GM13977 (cell line): Measurements from ENCODE around the gene CIART.

ENCODE experiments used
- DNase-seq: peaks from one replicate; pipeline ENCODE4 v3.0.0; 2012; ENCODE audit warnings: low spot score
- in situ Hi-C: fragments of 300-500 bp; cut with MboI; formaldehyde crosslinking; loops from one replicate; pipeline ENCODE4 v1.12.0; 2022; ENCODE audit warnings: low sequenced_read_pairs, low pct_unique_long_range_greater_than_20kb, mixed read lengths, inconsistent platforms; ENCODE audit not compliant: unreplicated experiment
- TF ChIP-seq, protein P1 (sequence below): IDR thresholded peaks from 2 replicates; pipeline ENCODE4 v1.5.1; 2012; ENCODE audit warnings: mild to moderate bottlenecking, control low read depth; ENCODE audit not compliant: insufficient read depth; ENCODE audit errors: extremely low read depth, missing control alignments

Gene CIART

DNA sequence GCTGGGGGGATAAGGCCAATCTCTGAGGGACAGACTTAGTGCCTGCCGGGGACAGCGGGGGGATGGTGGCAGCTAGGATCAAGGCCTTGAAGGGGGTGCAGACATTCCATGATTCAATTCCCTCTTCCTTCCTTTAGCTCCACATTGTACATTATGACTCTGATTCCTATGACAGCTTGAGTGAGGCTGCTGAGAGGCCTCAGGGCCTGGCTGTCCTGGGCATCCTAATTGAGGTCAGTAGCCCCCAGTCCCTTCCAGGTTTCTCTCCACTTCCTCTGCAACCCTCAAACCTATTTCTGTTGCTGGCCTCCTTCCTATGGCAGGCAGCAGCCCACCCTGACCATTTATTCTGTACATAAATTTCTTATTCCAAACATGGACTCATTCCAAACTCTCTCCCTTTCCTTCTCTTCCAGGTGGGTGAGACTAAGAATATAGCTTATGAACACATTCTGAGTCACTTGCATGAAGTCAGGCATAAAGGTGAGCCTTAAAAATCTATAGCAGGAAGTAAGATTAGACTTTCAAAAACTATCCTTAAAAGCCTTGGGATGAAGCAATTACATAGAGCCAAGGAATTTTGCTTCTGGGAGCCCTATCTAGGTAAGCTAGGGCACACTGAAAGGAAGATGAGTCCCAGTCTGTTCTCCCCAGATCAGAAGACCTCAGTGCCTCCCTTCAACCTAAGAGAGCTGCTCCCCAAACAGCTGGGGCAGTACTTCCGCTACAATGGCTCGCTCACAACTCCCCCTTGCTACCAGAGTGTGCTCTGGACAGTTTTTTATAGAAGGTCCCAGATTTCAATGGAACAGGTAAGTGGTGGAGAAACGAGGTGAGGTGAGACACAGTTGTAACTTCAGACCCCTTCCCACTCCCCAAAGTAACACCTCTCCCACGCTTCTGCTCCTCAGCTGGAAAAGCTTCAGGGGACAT is 19.7 kb upstream of the CIART start:
- TF ChIP-seq, protein P1, sequence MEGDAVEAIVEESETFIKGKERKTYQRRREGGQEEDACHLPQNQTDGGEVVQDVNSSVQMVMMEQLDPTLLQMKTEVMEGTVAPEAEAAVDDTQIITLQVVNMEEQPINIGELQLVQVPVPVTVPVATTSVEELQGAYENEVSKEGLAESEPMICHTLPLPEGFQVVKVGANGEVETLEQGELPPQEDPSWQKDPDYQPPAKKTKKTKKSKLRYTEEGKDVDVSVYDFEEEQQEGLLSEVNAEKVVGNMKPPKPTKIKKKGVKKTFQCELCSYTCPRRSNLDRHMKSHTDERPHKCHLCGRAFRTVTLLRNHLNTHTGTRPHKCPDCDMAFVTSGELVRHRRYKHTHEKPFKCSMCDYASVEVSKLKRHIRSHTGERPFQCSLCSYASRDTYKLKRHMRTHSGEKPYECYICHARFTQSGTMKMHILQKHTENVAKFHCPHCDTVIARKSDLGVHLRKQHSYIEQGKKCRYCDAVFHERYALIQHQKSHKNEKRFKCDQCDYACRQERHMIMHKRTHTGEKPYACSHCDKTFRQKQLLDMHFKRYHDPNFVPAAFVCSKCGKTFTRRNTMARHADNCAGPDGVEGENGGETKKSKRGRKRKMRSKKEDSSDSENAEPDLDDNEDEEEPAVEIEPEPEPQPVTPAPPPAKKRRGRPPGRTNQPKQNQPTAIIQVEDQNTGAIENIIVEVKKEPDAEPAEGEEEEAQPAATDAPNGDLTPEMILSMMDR = no peak
- DNase-seq = no peak
- in situ Hi-C loops = loop anchor here (25.0 kb wide), 1 partner anchor 275 kb away; the partner anchor contains the start of gene ADAMTSL4

DNA sequence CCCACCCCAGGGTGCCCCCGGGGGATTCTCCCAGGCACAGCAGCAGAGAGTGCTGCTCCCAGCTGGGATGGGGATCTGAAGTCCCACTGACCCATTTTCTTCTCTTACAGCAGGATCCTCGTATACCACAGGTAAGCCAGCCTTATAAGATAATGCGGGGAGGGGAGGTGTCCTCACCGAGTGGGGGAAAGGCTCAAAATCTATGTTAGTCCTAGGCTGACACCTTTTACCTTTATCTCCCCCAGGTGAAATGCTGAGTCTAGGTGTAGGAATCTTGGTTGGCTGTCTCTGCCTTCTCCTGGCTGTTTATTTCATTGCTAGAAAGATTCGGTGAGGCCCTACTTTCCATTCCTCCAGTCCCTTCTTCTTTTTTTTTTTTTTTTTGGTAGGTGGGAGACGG is 18.8 kb upstream of the CIART start:
- in situ Hi-C loops = loop anchor here (25.0 kb wide), 1 partner anchor 274 kb away; the partner anchor contains the start of gene ADAMTSL4
- TF ChIP-seq, protein P1 = no peak

DNA sequence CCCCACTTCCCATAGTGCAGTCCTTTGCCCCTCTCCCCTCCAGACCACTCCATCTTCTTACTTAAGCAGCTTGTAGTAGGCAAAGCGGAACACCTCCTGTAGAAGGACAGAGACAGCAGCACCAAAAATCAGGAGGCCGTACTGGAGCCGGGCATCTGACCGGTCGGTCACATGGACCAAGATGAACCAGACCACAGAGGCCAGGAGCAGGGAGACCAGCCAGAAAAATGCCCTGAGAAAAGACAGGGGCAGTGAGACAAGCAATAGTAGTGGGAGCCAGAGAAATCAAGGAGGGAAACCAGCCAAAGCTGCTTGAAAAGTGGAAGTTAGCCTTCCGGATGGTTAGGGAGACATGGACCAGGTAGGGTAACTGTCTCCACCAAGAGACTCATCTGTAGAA is 14.5 kb upstream of the CIART start:
- TF ChIP-seq, protein P1 = no peak
- in situ Hi-C loops = loop anchor here (25.0 kb wide), 1 partner anchor 269 kb away; the partner anchor contains the start of gene ADAMTSL4

More for the DNA sequence above, 18.8 kb upstream of the CIART start:
- DNase-seq = no peak

DNA sequence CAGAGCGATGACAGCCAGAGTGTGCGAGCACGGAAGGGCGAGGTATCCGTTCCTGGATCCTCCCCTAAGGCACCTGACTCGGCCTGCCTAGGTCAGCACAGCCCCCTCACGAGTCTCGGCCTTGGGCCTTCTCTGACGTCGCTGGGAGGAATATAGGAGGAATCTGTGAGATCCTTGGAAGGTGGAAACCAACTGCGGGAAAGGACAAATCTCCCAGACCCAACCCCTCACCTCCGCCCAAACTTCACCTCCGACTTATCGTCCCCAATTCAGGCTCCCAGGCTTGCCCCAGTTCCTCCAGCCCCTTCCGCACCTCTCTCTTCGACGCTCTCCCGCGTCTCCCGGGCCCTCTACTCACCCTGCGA is 14.0 kb upstream of the CIART start:
- in situ Hi-C loops = loop anchor here (25.0 kb wide), 1 partner anchor 269 kb away; the partner anchor contains the start of gene ADAMTSL4
- TF ChIP-seq, protein P1 = no peak
- DNase-seq = peak; percentile 45

More for the DNA sequence above, 14.5 kb upstream of the CIART start:
- DNase-seq = no peak

DNA sequence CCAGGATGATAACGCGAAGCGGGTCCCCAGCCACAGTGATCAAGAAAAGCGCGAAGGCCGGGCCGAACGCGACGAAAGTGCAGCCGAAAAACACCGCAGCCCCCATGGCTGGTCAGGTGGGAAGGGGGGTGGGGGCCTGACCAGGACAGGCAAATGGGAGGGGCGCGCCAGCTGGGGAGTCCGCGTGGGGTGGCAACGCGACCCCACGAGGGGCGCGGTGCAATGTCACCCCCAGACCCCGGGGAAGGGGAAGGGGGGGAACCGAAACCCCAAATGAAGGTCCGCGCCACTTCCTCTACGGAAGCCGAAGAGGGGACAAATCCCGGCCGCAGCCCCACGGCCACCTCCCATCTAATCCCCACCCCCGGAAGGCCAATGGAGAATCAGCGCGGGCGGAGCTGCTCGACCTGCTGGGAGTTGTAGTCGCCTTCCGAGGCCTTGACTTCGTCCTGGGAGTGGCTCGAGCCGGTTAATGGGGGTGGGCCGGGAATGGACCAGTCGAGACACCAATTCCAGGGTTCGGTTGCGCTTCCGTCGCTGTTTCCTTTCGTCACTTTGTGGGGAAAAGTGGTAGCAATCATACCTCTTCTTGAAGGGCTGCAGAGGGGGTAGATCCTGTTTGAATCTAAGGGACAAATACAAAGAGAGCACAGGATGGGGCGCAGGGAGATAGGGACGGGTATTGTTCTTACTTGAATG is 13.5 kb upstream of the CIART start, which contains the start of gene APH1A:
Gene APH1A, minus strand, starts transcription at position 312 of the 699 bp plus-strand sequence. Its CDS starts 206 bp downstream, at position 106.
- in situ Hi-C loops = loop anchor here (25.0 kb wide), 1 partner anchor 268 kb away; the partner anchor contains the start of gene ADAMTSL4
- peak; percentile 96 for DNase-seq
- TF ChIP-seq, protein P1 = no peak

DNA sequence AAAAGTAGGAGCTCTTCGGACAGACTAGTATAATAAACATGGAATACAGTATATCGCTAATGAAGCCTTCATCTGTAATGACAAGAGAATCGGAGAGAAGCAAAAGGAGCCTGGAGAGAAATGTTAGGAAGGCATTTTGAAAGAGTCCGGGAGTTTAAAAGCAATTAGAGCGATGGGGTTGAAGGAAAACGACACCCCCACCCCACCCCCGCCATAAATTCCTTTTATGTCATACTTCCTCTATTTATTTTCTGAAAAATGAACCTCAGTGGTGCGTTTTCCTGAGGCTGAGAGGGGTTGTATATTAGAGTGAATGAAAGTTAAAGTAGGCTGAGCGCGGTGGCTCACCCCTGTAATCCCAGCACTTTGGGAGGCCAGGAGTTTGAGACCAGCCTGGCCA is 12.9 kb upstream of the CIART start:
- TF ChIP-seq, protein P1 = no peak
- in situ Hi-C loops = loop anchor here (25.0 kb wide), 1 partner anchor 268 kb away; the partner anchor contains the start of gene ADAMTSL4
- no peak for DNase-seq
